ENCODE data around the gene SLC7A8.

The SLC7A8 gene

GRCh38 chr14:23162005-23162404 lies 21.5 kb downstream of the SLC7A8 start:
- H3K4me3 Mint-ChIP-seq, result no peak overlapping the region
- H3K36me3 Mint-ChIP-seq (ENCODE audit: insufficient read depth), result peaks cover 3% of the 10 kb centered on the region
- peaks cover 0 to 5% of the 10 kb centered on the region in 2 donors for H3K4me1 Mint-ChIP-seq (ENCODE audit: low read depth in 2 of 2)
- no peak for ATAC-seq (replicated peaks)
- peak overlapping the region in 1 of 2 donors; percentile 13 for H3K27ac Mint-ChIP-seq
- peaks cover 53 to 59% of the 10 kb centered on the region in 2 donors for H3K27me3 Mint-ChIP-seq
- no peak for DNase-seq
- H3K9me3 Mint-ChIP-seq, result no peaks in the 10 kb centered on the region

- peak overlapping the region in 1 of 2 donors; percentile 41 for H3K4me3 Mint-ChIP-seq
- peaks cover 52 to 57% of the 10 kb centered on the region in 2 donors for H3K27me3 Mint-ChIP-seq
- H3K9me3 Mint-ChIP-seq, result no peaks in the 10 kb centered on the region
- DNase-seq (no peak), ATAC-seq (replicated peaks) (peak; percentile 65)
- H3K36me3 Mint-ChIP-seq (ENCODE audit: insufficient read depth), result peaks cover 3% of the 10 kb centered on the region
- H3K4me1 Mint-ChIP-seq (ENCODE audit: low read depth in 2 of 2), result peaks cover 0 to 5% of the 10 kb centered on the region in 2 donors
- H3K27ac Mint-ChIP-seq, result no peak overlapping the region
These were observed 22.4 kb downstream of the SLC7A8 start for GRCh38 chr14:23160924-23161522.

- Mint-ChIP-seq H3K4me1 (ENCODE audit: low read depth in 2 of 2) (peaks cover 0 to 5% of the 10 kb centered on the region in 2 donors), H3K27me3 (peaks cover 43 to 44% of the 10 kb centered on the region in 2 donors), H3K9me3 (no peaks in the 10 kb centered on the region), H3K36me3 (ENCODE audit: insufficient read depth) (peaks cover 3% of the 10 kb centered on the region), H3K4me3 (no peak overlapping the region), H3K27ac (no peak overlapping the region)
- DNase-seq (no peak), ATAC-seq (replicated peaks) (no peak)
These were observed 23.9 kb downstream of the SLC7A8 start for GRCh38 chr14:23159532-23159931.

- DNase-seq (no peak), ATAC-seq (replicated peaks) (no peak)
- Mint-ChIP-seq H3K9me3 (no peaks in the 10 kb centered on the region), H3K36me3 (ENCODE audit: insufficient read depth) (peaks cover 3% of the 10 kb centered on the region), H3K27ac (no peak overlapping the region), H3K4me3 (no peak overlapping the region), H3K27me3 (peaks cover 46% of the 10 kb centered on the region in 2 donors), H3K4me1 (ENCODE audit: low read depth in 2 of 2) (peaks cover 0 to 5% of the 10 kb centered on the region in 2 donors)
These were observed 24.7 kb downstream of the SLC7A8 start for GRCh38 chr14:23158779-23159178.

GRCh38 chr14:23154964-23155587 lies 28.4 kb downstream of the SLC7A8 start:
- H3K27me3 Mint-ChIP-seq, result peaks cover 60% of the 10 kb centered on the region in 2 donors
- ATAC-seq (replicated peaks), result no peak
- H3K27ac Mint-ChIP-seq, result no peak overlapping the region
- no peaks in the 10 kb centered on the region for H3K9me3 Mint-ChIP-seq
- peaks cover under 1% of the 10 kb centered on the region for H3K36me3 Mint-ChIP-seq (ENCODE audit: insufficient read depth)
- no peaks in the 10 kb centered on the region for H3K4me1 Mint-ChIP-seq (ENCODE audit: low read depth in 2 of 2)
- no peak overlapping the region for H3K4me3 Mint-ChIP-seq
- no peak for DNase-seq

GRCh38 chr14:23153851-23154796 lies 29.3 kb downstream of the SLC7A8 start:
- Mint-ChIP-seq H3K36me3 (ENCODE audit: insufficient read depth) (no peaks in the 10 kb centered on the region), H3K9me3 (no peaks in the 10 kb centered on the region), H3K27ac (no peak overlapping the region), H3K4me1 (ENCODE audit: low read depth in 2 of 2) (no peaks in the 10 kb centered on the region), H3K4me3 (no peak overlapping the region), H3K27me3 (peaks cover 53 to 60% of the 10 kb centered on the region in 2 donors)
- ATAC-seq (replicated peaks) (no peak), DNase-seq (no peak)

GRCh38 chr14:23151342-23151741 lies 32.1 kb downstream of the SLC7A8 start:
- H3K36me3 Mint-ChIP-seq (ENCODE audit: insufficient read depth), result no peaks in the 10 kb centered on the region

GRCh38 chr14:23149745-23150144 lies 33.7 kb downstream of the SLC7A8 start:
- H3K27me3 Mint-ChIP-seq, result peaks cover 35 to 59% of the 10 kb centered on the region in 2 donors
- DNase-seq (no peak), ATAC-seq (replicated peaks) (no peak)
- no peaks in the 10 kb centered on the region for H3K4me1 Mint-ChIP-seq (ENCODE audit: low read depth in 2 of 2)
- H3K4me3 Mint-ChIP-seq, result no peak overlapping the region
- no peaks in the 10 kb centered on the region for H3K9me3 Mint-ChIP-seq
- no peak overlapping the region for H3K27ac Mint-ChIP-seq
- H3K36me3 Mint-ChIP-seq (ENCODE audit: insufficient read depth), result no peaks in the 10 kb centered on the region

More at GRCh38 chr14:23151342-23151741, 32.1 kb downstream of the SLC7A8 start:
- no peak overlapping the region for H3K27ac Mint-ChIP-seq
- H3K27me3 Mint-ChIP-seq, result peaks cover 31 to 55% of the 10 kb centered on the region in 2 donors
- DNase-seq, result no peak
- no peak for ATAC-seq (replicated peaks)
- no peaks in the 10 kb centered on the region for H3K9me3 Mint-ChIP-seq
- H3K4me1 Mint-ChIP-seq (ENCODE audit: low read depth in 2 of 2), result no peaks in the 10 kb centered on the region
- no peak overlapping the region for H3K4me3 Mint-ChIP-seq

GRCh38 chr14:23148591-23149249 lies 34.7 kb downstream of the SLC7A8 start:
- no peak overlapping the region for H3K4me3 Mint-ChIP-seq
- DNase-seq (no peak), ATAC-seq (replicated peaks) (no peak)
- no peaks in the 10 kb centered on the region for H3K4me1 Mint-ChIP-seq (ENCODE audit: low read depth in 2 of 2)
- peaks cover 32 to 52% of the 10 kb centered on the region in 2 donors for H3K27me3 Mint-ChIP-seq
- H3K9me3 Mint-ChIP-seq, result no peaks in the 10 kb centered on the region
- H3K36me3 Mint-ChIP-seq (ENCODE audit: insufficient read depth), result no peaks in the 10 kb centered on the region
- H3K27ac Mint-ChIP-seq, result no peak overlapping the region

GRCh38 chr14:23147676-23148075 lies 35.8 kb downstream of the SLC7A8 start:
- peaks cover 21 to 43% of the 10 kb centered on the region in 2 donors for H3K27me3 Mint-ChIP-seq
- H3K27ac Mint-ChIP-seq, result no peak overlapping the region
- no peaks in the 10 kb centered on the region for H3K4me1 Mint-ChIP-seq (ENCODE audit: low read depth in 2 of 2)
- no peaks in the 10 kb centered on the region for H3K9me3 Mint-ChIP-seq
- DNase-seq (no peak), ATAC-seq (replicated peaks) (no peak)
- no peak overlapping the region for H3K4me3 Mint-ChIP-seq
- H3K36me3 Mint-ChIP-seq (ENCODE audit: insufficient read depth), result no peaks in the 10 kb centered on the region

- Mint-ChIP-seq H3K27ac (no peak overlapping the region), H3K36me3 (ENCODE audit: insufficient read depth) (no peaks in the 10 kb centered on the region), H3K9me3 (no peaks in the 10 kb centered on the region), H3K27me3 (peaks cover 21 to 43% of the 10 kb centered on the region in 2 donors), H3K4me3 (no peak overlapping the region), H3K4me1 (ENCODE audit: low read depth in 2 of 2) (no peaks in the 10 kb centered on the region)
- no peak for DNase-seq
- no peak for ATAC-seq (replicated peaks)
These were observed 36.5 kb downstream of the SLC7A8 start for GRCh38 chr14:23146980-23147379.

GRCh38 chr14:23146351-23146910 lies 37.0 kb downstream of the SLC7A8 start:
- no peak for DNase-seq
- ATAC-seq (replicated peaks), result no peak
- peaks cover 21 to 42% of the 10 kb centered on the region in 2 donors for H3K27me3 Mint-ChIP-seq
- H3K27ac Mint-ChIP-seq, result no peak overlapping the region
- H3K4me1 Mint-ChIP-seq (ENCODE audit: low read depth in 2 of 2), result no peaks in the 10 kb centered on the region
- H3K4me3 Mint-ChIP-seq, result no peak overlapping the region
- no peaks in the 10 kb centered on the region for H3K9me3 Mint-ChIP-seq
- no peaks in the 10 kb centered on the region for H3K36me3 Mint-ChIP-seq (ENCODE audit: insufficient read depth)
